ENCODE data around the gene FOXP1. TPM values are rescaled to one million over a fixed set of nuclear protein-coding genes. Genes with fewer than 3 reads are reported as not detected.

Gene FOXP1
- total and polyA plus RNA-seq, 2 of the 13 experiments (the other 11 are each of a cell fraction or from before 2014, with no cell fraction given) = 40.4 to 59.0 TPM

GRCh38 chr3:71290301-71290700 is 293.2 kb downstream of the FOXP1 start:
- H2AFZ ChIP-seq (ENCODE audit: low read length) = no peak overlapping the region
- H3K9ac ChIP-seq (ENCODE audit: insufficient read depth, low read depth, low read length) = no peak overlapping the region
- DNase-seq (ENCODE audit: low spot score) (no peak), ATAC-seq (no peak), FAIRE-seq (no peak)
- CTCF ChIA-PET (ENCODE audit: low intra/inter-chr PET ratio, low total read pairs) = no interaction called here
- no peaks in the 10 kb centered on the region for H3K27me3 ChIP-seq (ENCODE audit: control insufficient read depth in 1 of 2, insufficient read depth in 2 of 2, low read length in 2 of 2)
- H4K20me1 ChIP-seq (ENCODE audit: insufficient read depth, low read length) = no peaks in the 10 kb centered on the region
- no peak overlapping the region for H3K27ac ChIP-seq (ENCODE audit: extremely low read length, insufficient read depth, low read length)
- in situ Hi-C loops (cut with HindIII; ENCODE audit: extremely low pct_ligation_motif_present, low pct_unique_long_range_greater_than_20kb) (no loop called here), intact Hi-C loops (cut with micrococcal nuclease; ENCODE audit: unreplicated experiment) (no loop called here)
- POLR2A ChIA-PET = no interaction called here
- no peak overlapping the region for H3K4me3 ChIP-seq (replicated peaks in 1 of 3; ENCODE audit: insufficient read depth in 1 of 3, low read depth in 2 of 3, low read length in 3 of 3)
- no peak overlapping the region for H3K4me2 ChIP-seq (ENCODE audit: low read depth, low read length)
- BruUV-seq (replicated peaks) = no TSS peak
- H3K4me1 ChIP-seq (ENCODE audit: insufficient read depth, low read length) = peaks cover 15% of the 10 kb centered on the region
- TF ChIP-seq ONECUT2 (CRISPR knock-in tag; IDR thresholded peaks at IDR 0.05) = no peak
- no peak for TF ChIP-seq ZNF207 (IDR thresholded peaks at IDR 0.05; ENCODE audit: borderline replicate concordance)
- no peak for TF ChIP-seq TSC22D2 (CRISPR knock-in tag; IDR thresholded peaks at IDR 0.05; ENCODE audit: borderline replicate concordance)
- TF ChIP-seq DPF2 (CRISPR knock-in tag; IDR thresholded peaks at IDR 0.05; ENCODE audit: borderline replicate concordance, low read depth) = no peak
- TF ChIP-seq ZIK1 (CRISPR knock-in tag; IDR thresholded peaks at IDR 0.05; ENCODE audit: borderline replicate concordance, low read depth) = no peak
- no peak for TF ChIP-seq ZNF747 (CRISPR knock-in tag; IDR thresholded peaks at IDR 0.05; ENCODE audit: borderline replicate concordance)
- no peak for TF ChIP-seq GATA4 (IDR thresholded peaks at IDR 0.05; ENCODE audit: borderline replicate concordance, low read depth)
- TF ChIP-seq HIVEP1 (CRISPR knock-in tag; IDR thresholded peaks at IDR 0.05) = no peak
- TF ChIP-seq HCFC1 (IDR thresholded peaks at IDR 0.05; ENCODE audit: low read depth, low read length) = no peak
- TF ChIP-seq KDM5A (IDR thresholded peaks at IDR 0.05; ENCODE audit: borderline replicate concordance, low read length) = no peak
- TF ChIP-seq ZNF367 (CRISPR knock-in tag; IDR thresholded peaks at IDR 0.05; ENCODE audit: borderline replicate concordance) = no peak
- no peak for TF ChIP-seq AGO2 (optimal IDR thresholded peaks at IDR 0.05; ENCODE audit: low read depth, low read length)
- TF ChIP-seq ZNF143 (CRISPR knock-in tag; IDR thresholded peaks at IDR 0.05) = no peak
- no peaks in the 10 kb centered on the region for H3K9me3 ChIP-seq (ENCODE audit: low read length)
- H3K79me2 ChIP-seq (ENCODE audit: insufficient read depth, low read length) = peaks cover 2% of the 10 kb centered on the region
- H3K36me3 ChIP-seq (replicated peaks in 1 of 2; ENCODE audit: control insufficient read depth in 1 of 2, insufficient read depth in 2 of 2, low read length in 2 of 2) = peaks cover 1 to 3% of the 10 kb centered on the region in 2 experiments; a peak in 1 of 5 replicates
- WGBS (ENCODE audit: low lambda C conversion rate) = 93% methylated on average over 2 of the region's 2 CpGs
